Activated effector memory CD4-positive, alpha-beta T cell treated with anti-CD3 and anti-CD28 coated beads, Interleukin-2, amount 50 U/mL, for 16 hours (primary cell): Measurements from ENCODE around the gene MTARC1.

Source experiments
- DNase-seq: peaks from one replicate; pipeline ENCODE4 v3.0.0-alpha.2; 2020

The MTARC1 gene

GRCh38 chr1:220786337-220787068 lies at the start of gene MTARC1:
Gene MTARC1, plus strand, starts transcription at chr1:220786913. Its CDS starts 32 bp downstream, at chr1:220786945.
- no peak for DNase-seq

GRCh38 chr1:220741349-220741748 lies 45.4 kb upstream of the MTARC1 start:
- no peak for DNase-seq

- no peak for DNase-seq
Observed at GRCh38 chr1:220741825-220742224, 44.9 kb upstream of the MTARC1 start.

GRCh38 chr1:220742520-220742919 lies 44.2 kb upstream of the MTARC1 start:
- no peak for DNase-seq

GRCh38 chr1:220746851-220747250 lies 39.9 kb upstream of the MTARC1 start:
- DNase-seq, result no peak

GRCh38 chr1:220747437-220748088 lies 39.1 kb upstream of the MTARC1 start:
- no peak for DNase-seq

- DNase-seq, result no peak
Observed at GRCh38 chr1:220748089-220748934, 38.4 kb upstream of the MTARC1 start, which contains the start of gene MTARC2. Gene MTARC2, plus strand, starts transcription at chr1:220748322. Its CDS starts 210 bp downstream, at chr1:220748532.

- no peak for DNase-seq
Observed at GRCh38 chr1:220748936-220749335, 37.8 kb upstream of the MTARC1 start.

- no peak for DNase-seq
Observed at GRCh38 chr1:220750131-220750515, 36.6 kb upstream of the MTARC1 start.

GRCh38 chr1:220751111-220751510 lies 35.6 kb upstream of the MTARC1 start:
- DNase-seq, result no peak

GRCh38 chr1:220754212-220754917 lies 32.3 kb upstream of the MTARC1 start:
- no peak for DNase-seq

- no peak for DNase-seq
Observed at GRCh38 chr1:220754918-220755295, 31.8 kb upstream of the MTARC1 start.

- no peak for DNase-seq
Observed at GRCh38 chr1:220755309-220755708, 31.4 kb upstream of the MTARC1 start.

GRCh38 chr1:220757441-220757840 lies 29.3 kb upstream of the MTARC1 start:
- DNase-seq, result no peak

- no peak for DNase-seq
Observed at GRCh38 chr1:220759147-220759546, 27.6 kb upstream of the MTARC1 start.

GRCh38 chr1:220761688-220762427 lies 24.9 kb upstream of the MTARC1 start:
- DNase-seq, result no peak

- DNase-seq, result no peak
Observed at GRCh38 chr1:220764757-220765156, 22.0 kb upstream of the MTARC1 start.

GRCh38 chr1:220767312-220768125 lies 19.2 kb upstream of the MTARC1 start:
- DNase-seq, result no peak

GRCh38 chr1:220768126-220768601 lies 18.5 kb upstream of the MTARC1 start:
- no peak for DNase-seq

GRCh38 chr1:220769205-220769604 lies 17.5 kb upstream of the MTARC1 start:
- no peak for DNase-seq
